ENCODE results near the gene GPR160.
A peak's percentile ranks its signal among the peaks of the same experiment; 100 is the strongest.

The GPR160 gene

DNA sequence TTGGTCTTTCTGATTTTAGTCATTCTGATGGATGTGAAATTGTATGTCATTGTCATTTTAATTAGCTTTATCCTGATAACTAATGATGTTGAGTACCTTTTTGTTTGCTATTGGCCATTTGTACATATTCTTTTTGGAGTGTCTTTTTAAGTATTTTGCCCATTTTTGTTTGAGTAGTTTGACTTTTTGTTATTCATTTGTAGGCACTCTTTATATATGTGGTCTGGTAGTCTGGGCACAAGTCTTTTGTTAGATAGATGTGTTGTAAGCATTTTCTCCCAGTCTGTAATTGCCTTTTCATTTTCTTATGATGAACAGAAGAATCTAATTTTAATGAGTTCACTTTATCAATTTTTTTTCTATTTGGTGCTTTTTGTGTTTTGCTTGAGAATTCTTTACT is 14.6 kb downstream of the GPR160 start:
- no peak overlapping the region for H3K4me2 ChIP-seq (ENCODE audit: low read length)
- H2AFZ ChIP-seq, result no peak overlapping the region
- H3K79me2 ChIP-seq, result peaks cover 56% of the 10 kb centered on the region
- no peaks in the 10 kb centered on the region for H3K9me3 ChIP-seq (ENCODE audit: control insufficient read depth, low read length)
- H3K36me3 ChIP-seq (ENCODE audit: control insufficient read depth, insufficient read depth, low read length), result no peaks in the 10 kb centered on the region
- no peak for TF ChIP-seq CTCF (IDR thresholded peaks at IDR 0.05)
- H3K27me3 ChIP-seq (ENCODE audit: control insufficient read depth, insufficient read depth, low read length), result no peaks in the 10 kb centered on the region
- no peak overlapping the region for H3K27ac ChIP-seq
- peaks cover 42% of the 10 kb centered on the region for H3K4me1 ChIP-seq
- no peak overlapping the region for H3K9ac ChIP-seq
- H3K4me3 ChIP-seq (ENCODE audit: low read depth, low read length), result no peak overlapping the region

- no peaks in the 10 kb centered on the region for H3K36me3 ChIP-seq (ENCODE audit: control insufficient read depth, insufficient read depth, low read length)
- no peaks in the 10 kb centered on the region for H3K9me3 ChIP-seq (ENCODE audit: control insufficient read depth, low read length)
- no peak overlapping the region for H3K9ac ChIP-seq
- peaks cover 50% of the 10 kb centered on the region for H3K4me1 ChIP-seq
- H3K27me3 ChIP-seq (ENCODE audit: control insufficient read depth, insufficient read depth, low read length), result no peaks in the 10 kb centered on the region
- H3K4me3 ChIP-seq (ENCODE audit: low read depth, low read length), result no peak overlapping the region
- H3K27ac ChIP-seq, result no peak overlapping the region
- H2AFZ ChIP-seq, result no peak overlapping the region
- TF ChIP-seq CTCF (IDR thresholded peaks at IDR 0.05), result peak; percentile 43
- peaks cover 60% of the 10 kb centered on the region for H3K79me2 ChIP-seq
- no peak overlapping the region for H3K4me2 ChIP-seq (ENCODE audit: low read length)
These were observed 16.4 kb downstream of the GPR160 start for GRCh38 chr3:170054204-170054603.

DNA sequence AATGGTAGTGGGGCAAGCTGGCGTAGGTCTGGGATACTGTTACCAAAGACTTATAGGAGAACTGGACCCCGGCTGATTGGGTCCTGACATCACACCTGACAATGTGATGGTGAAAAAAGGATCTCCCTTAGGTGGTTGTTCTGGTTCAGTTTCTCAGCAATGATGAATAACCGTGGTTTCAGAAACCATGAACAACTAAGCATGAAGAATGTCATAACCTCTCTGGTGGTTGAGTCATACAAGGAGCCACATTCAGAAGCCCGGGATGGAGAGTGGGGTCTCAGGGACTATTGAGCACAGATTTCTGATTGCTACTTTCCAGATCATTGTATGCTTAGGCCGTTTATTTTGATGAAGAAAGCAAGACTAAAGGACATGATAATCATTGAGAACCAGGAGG is 17.4 kb downstream of the GPR160 start:
- Histone ChIP-seq H3K27me3 (ENCODE audit: control insufficient read depth, insufficient read depth, low read length) (no peaks in the 10 kb centered on the region), H3K9ac (no peak overlapping the region), H3K27ac (no peak overlapping the region), H3K36me3 (ENCODE audit: control insufficient read depth, insufficient read depth, low read length) (no peaks in the 10 kb centered on the region), H2AFZ (no peak overlapping the region), H3K4me2 (ENCODE audit: low read length) (no peak overlapping the region), H3K79me2 (peaks cover 66% of the 10 kb centered on the region), H3K4me3 (ENCODE audit: low read depth, low read length) (no peak overlapping the region), H3K9me3 (ENCODE audit: control insufficient read depth, low read length) (no peaks in the 10 kb centered on the region), H3K4me1 (peaks cover 45% of the 10 kb centered on the region)
- no peak for TF ChIP-seq CTCF (IDR thresholded peaks at IDR 0.05)

DNA sequence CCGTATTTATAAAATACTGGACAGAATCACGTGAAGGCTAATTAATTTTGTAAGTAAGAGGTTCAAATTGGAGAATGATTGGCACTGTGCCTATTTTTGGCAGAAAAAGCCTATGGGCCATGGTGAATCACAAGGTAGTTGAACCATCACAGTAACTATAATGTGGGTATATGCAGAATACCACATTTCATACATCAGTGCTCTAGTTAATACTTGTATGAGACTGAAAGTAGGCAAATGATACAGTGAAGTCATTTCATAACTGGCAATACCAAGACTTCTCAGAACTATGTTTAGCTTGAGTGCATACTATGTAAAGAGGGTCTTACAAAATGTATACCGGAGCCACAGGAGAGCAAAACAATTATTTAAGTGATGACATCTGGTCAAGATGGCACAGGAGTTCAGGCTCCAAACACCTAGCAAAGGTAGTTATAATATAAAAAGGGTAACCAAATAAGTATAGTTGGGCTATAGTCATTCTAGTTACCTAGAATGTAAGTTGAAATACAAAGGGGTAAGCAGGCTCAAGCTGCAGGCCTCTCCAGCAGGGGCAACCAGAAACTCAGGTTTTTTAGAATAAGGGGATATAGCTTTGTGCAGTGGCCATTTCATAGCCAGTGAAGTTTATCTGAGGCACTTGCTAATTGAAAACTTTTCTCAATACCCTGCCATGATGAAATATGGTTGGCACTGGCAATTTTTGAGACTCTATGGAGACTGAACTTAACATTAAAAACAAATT is 19.1 kb downstream of the GPR160 start:
- peak overlapping the region; percentile 60 for H3K27ac ChIP-seq

More for the DNA sequence above, 19.1 kb downstream of the GPR160 start:
- H3K4me1 ChIP-seq, result peaks cover 40% of the 10 kb centered on the region
- peaks cover 61% of the 10 kb centered on the region for H3K79me2 ChIP-seq
- no peak for TF ChIP-seq CTCF (IDR thresholded peaks at IDR 0.05)
- no peaks in the 10 kb centered on the region for H3K36me3 ChIP-seq (ENCODE audit: control insufficient read depth, insufficient read depth, low read length)
- no peak overlapping the region for H2AFZ ChIP-seq
- H3K4me2 ChIP-seq (ENCODE audit: low read length), result no peak overlapping the region
- no peak overlapping the region for H3K9ac ChIP-seq
- no peaks in the 10 kb centered on the region for H3K27me3 ChIP-seq (ENCODE audit: control insufficient read depth, insufficient read depth, low read length)
- H3K9me3 ChIP-seq (ENCODE audit: control insufficient read depth, low read length), result no peaks in the 10 kb centered on the region
- H3K4me3 ChIP-seq (ENCODE audit: low read depth, low read length), result no peak overlapping the region

Measured in parathyroid adenoma (tissue), 2 donors.